OCI-LY1 (cell line): ENCODE results near the gene RASSF6.

Source experiments
- CTCF ChIP-seq: fragments of 200-600 bp; sonication (generic), shearing (Covaris generic); IDR thresholded peaks from 2 replicates; pipeline ENCODE4 v1.5.1; 2017; ENCODE audit warnings: mild to moderate bottlenecking, antibody characterized with exemption, low read length, moderate library complexity, mixed read lengths
- EZH2 ChIP-seq: fragments of 200-600 bp; sonication (generic), shearing (Covaris generic); IDR thresholded peaks from 2 replicates; pipeline ENCODE4 v1.8.0; 2017; ENCODE audit warnings: borderline replicate concordance, mixed run types, mild to moderate bottlenecking, antibody characterized with exemption, low read length, moderate library complexity, mixed read lengths

GRCh38 chr4:73603271-73603710 lies 16.9 kb downstream of the RASSF6 start:
- TF ChIP-seq CTCF (no peak), EZH2 (no peak)
